Ishikawa (cell line): ENCODE results near the gene SYTL4.

Source experiments
- CEBPB ChIP-seq: IDR thresholded peaks from 2 replicates; pipeline ENCODE4 v1.6.1; 2012
- CREB1 ChIP-seq: IDR thresholded peaks from 2 replicates; pipeline ENCODE4 v1.6.1; 2012; ENCODE audit warnings: low read depth
- EGR1 ChIP-seq: IDR thresholded peaks from 2 replicates; pipeline ENCODE4 v1.6.1; 2012
- EP300 ChIP-seq: IDR thresholded peaks from 2 replicates; pipeline ENCODE4 v1.6.1; 2012; ENCODE audit warnings: borderline replicate concordance
- FOXM1 ChIP-seq: IDR thresholded peaks from 2 replicates; pipeline ENCODE4 v1.6.1; 2012; ENCODE audit warnings: low read depth, borderline replicate concordance
- MAX ChIP-seq: IDR thresholded peaks from 2 replicates; pipeline ENCODE4 v1.6.1; 2012
- NFIC ChIP-seq: IDR thresholded peaks from 2 replicates; pipeline ENCODE4 v1.6.1; 2012
- RAD21 ChIP-seq: IDR thresholded peaks from 2 replicates; pipeline ENCODE4 v1.6.1; 2012; ENCODE audit warnings: low read depth
- REST ChIP-seq: IDR thresholded peaks from 2 replicates; pipeline ENCODE4 v1.6.1; 2012; ENCODE audit warnings: low read depth, mild to moderate bottlenecking
- TAF1 ChIP-seq: IDR thresholded peaks from 2 replicates; pipeline ENCODE4 v1.6.1; 2012; ENCODE audit warnings: low read depth, mild to moderate bottlenecking
- TCF12 ChIP-seq: IDR thresholded peaks from 2 replicates; pipeline ENCODE4 v1.6.1; 2012; ENCODE audit warnings: low read depth
- TEAD4 ChIP-seq: IDR thresholded peaks from 2 replicates; pipeline ENCODE4 v1.6.1; 2012
- USF1 ChIP-seq: IDR thresholded peaks from 2 replicates; pipeline ENCODE4 v1.6.1; 2012
- YY1 ChIP-seq: IDR thresholded peaks from 2 replicates; pipeline ENCODE4 v1.6.1; 2012; ENCODE audit warnings: low read depth
- ZBTB7A ChIP-seq: IDR thresholded peaks from 2 replicates; pipeline ENCODE4 v1.6.1; 2012; ENCODE audit warnings: low read depth

Gene SYTL4

GRCh38 chrX:100642290-100642689 is 89.6 kb downstream of the SYTL4 start:
- TF ChIP-seq REST (no peak), RAD21 (no peak), YY1 (no peak), USF1 (no peak)

- no peak for TF ChIP-seq TEAD4
- 0 out of 2 replicates have a peak, but pooled peaks have one; percentile 24 for TF ChIP-seq YY1
- TF ChIP-seq FOXM1: no peak
- no peak for TF ChIP-seq ZBTB7A
- peak; percentile 39; the same call in 1 of the 2 replicates for TF ChIP-seq RAD21
- TF ChIP-seq REST: no peak
- TF ChIP-seq MAX: no peak
- no peak for TF ChIP-seq EP300
- no peak for TF ChIP-seq CREB1
- no peak; the same call in 1 of the 2 replicates for TF ChIP-seq TAF1
- TF ChIP-seq CEBPB: no peak
- TF ChIP-seq TCF12: no peak
- TF ChIP-seq EGR1: no peak
- TF ChIP-seq NFIC: no peak
- no peak for TF ChIP-seq USF1
Observed at GRCh38 chrX:100636321-100636991, 95.5 kb downstream of the SYTL4 start, which contains the start of gene TSPAN6. Gene TSPAN6, minus strand, starts transcription at chrX:100636806. Its CDS starts 112 bp downstream, at chrX:100636694.

- no peak for TF ChIP-seq YY1
- no peak for TF ChIP-seq CEBPB
- TF ChIP-seq CREB1: no peak
- TF ChIP-seq MAX: no peak
- TF ChIP-seq TAF1: no peak
- TF ChIP-seq NFIC: no peak
- TF ChIP-seq TCF12: no peak
- TF ChIP-seq ZBTB7A: no peak
- no peak for TF ChIP-seq EGR1
- TF ChIP-seq FOXM1: no peak
- no peak for TF ChIP-seq RAD21
- no peak for TF ChIP-seq REST
- no peak for TF ChIP-seq USF1
- TF ChIP-seq TEAD4: no peak
- TF ChIP-seq EP300: no peak
Observed at GRCh38 chrX:100635989-100636320, 96.0 kb downstream of the SYTL4 start.

GRCh38 chrX:100635040-100635439 is 96.9 kb downstream of the SYTL4 start:
- TF ChIP-seq REST: no peak
- no peak for TF ChIP-seq EGR1
- no peak for TF ChIP-seq TCF12
- no peak for TF ChIP-seq YY1
- TF ChIP-seq CREB1: no peak
- TF ChIP-seq FOXM1: no peak
- no peak for TF ChIP-seq TAF1
